ENCODE measurements around the gene ZBTB17. TPM values are rescaled to one million over a fixed set of nuclear protein-coding genes. Genes with fewer than 3 reads are reported as not detected.
A peak's percentile ranks its signal among the peaks of the same experiment; 100 is the strongest.

ZBTB17 gene
- total RNA-seq, 1 donor from 2014 or later = 19.5 TPM

DNA sequence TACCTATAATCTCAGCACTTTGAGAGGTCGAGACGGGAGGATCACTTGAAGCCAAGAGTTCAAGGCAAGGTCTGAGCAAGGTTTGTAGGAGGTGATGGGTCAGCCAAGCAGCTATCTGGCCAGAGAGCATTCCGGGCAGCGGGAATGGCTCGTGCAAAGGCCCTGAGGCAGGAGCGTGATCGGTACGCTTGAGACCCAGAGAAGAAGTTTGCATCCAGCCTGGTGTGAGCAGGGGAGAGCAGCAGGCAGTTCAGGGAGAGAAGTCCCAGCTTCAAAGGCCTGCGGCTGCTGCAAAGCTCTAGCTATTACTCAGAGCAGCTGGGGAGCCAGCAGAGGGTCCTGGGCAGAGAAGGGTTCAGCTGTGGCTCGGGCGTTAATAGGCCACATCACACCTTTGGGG, 23.0 kb upstream of the ZBTB17 start:
- no peak for TF ChIP-seq EZH2 (IDR thresholded peaks at IDR 0.05)
- no peak for TF ChIP-seq EZH2phosphoT487 (IDR thresholded peaks at IDR 0.05)
- TF ChIP-seq, protein P1, sequence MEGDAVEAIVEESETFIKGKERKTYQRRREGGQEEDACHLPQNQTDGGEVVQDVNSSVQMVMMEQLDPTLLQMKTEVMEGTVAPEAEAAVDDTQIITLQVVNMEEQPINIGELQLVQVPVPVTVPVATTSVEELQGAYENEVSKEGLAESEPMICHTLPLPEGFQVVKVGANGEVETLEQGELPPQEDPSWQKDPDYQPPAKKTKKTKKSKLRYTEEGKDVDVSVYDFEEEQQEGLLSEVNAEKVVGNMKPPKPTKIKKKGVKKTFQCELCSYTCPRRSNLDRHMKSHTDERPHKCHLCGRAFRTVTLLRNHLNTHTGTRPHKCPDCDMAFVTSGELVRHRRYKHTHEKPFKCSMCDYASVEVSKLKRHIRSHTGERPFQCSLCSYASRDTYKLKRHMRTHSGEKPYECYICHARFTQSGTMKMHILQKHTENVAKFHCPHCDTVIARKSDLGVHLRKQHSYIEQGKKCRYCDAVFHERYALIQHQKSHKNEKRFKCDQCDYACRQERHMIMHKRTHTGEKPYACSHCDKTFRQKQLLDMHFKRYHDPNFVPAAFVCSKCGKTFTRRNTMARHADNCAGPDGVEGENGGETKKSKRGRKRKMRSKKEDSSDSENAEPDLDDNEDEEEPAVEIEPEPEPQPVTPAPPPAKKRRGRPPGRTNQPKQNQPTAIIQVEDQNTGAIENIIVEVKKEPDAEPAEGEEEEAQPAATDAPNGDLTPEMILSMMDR (IDR thresholded peaks at IDR 0.05) = no peak
- no peaks in the 10 kb centered on the region for H3K9me3 Mint-ChIP-seq
- peaks cover 57% of the 10 kb centered on the region for H3K27me3 ChIP-seq

DNA sequence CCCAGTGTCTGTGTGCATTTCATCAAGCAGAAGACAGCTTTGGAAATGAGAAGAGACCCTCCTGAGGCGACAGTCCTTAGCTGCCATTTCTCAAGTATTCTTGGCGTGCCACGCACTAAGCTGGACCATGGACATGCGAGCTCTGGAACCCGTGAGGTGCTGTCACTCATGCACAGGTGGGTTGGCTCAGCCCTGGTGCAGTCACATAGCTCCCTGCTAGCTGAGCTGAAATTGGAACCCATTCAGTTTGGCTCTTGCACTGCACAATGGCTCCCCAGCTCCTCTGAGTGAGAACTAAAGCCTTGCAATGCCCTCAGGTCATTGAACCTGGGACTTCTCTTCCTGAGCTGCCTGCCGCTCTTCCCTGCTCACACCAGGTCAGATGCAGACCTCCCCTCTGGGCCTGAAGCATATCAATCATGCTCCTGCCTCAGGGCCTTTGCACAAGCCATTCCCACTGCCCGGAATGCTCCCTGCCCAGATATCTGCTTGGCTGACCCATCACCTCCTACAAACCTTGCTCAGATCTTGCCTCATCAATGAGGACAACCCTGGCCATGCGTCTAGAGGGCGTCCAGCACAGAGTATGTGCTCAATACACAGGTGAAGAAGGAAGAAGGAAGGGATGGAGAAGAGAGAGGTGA, 21.9 kb upstream of the ZBTB17 start:
- Histone ChIP-seq H3F3A (ENCODE audit: low read depth) (no peaks in the 10 kb centered on the region), H3K36me3 (no peaks in the 10 kb centered on the region), H3K4me3 (no peak overlapping the region), H3K4me1 (no peaks in the 10 kb centered on the region), H3K4me2 (no peak overlapping the region), H2AFZ (replicated peaks) (no peak overlapping the region), H3K27ac (no peak overlapping the region), H3K79me2 (ENCODE audit: low read depth) (no peaks in the 10 kb centered on the region), H3K9ac (no peak overlapping the region), H3K27me3 (peaks cover 46% of the 10 kb centered on the region), H4K20me1 (ENCODE audit: low read depth) (no peaks in the 10 kb centered on the region), H3K9me3 (ENCODE audit: low read depth) (no peaks in the 10 kb centered on the region)
- no peak overlapping the region for H3K4me3 Mint-ChIP-seq
- H3K27ac Mint-ChIP-seq = peak overlapping the region; percentile 63
- DNase-seq (ENCODE audit: low spot score) = no peak
- H3K36me3 Mint-ChIP-seq = no peaks in the 10 kb centered on the region
- H3K27me3 Mint-ChIP-seq (ENCODE audit: insufficient read depth, low read depth) = peaks cover 18% of the 10 kb centered on the region
- TF ChIP-seq EZH2phosphoT487 (IDR thresholded peaks at IDR 0.05) = no peak
- no peak for TF ChIP-seq EZH2 (IDR thresholded peaks at IDR 0.05)
- TF ChIP-seq, protein P1 (IDR thresholded peaks at IDR 0.05) = no peak
- no peaks in the 10 kb centered on the region for H3K4me1 Mint-ChIP-seq
- no peaks in the 10 kb centered on the region for H3K9me3 Mint-ChIP-seq

More for the DNA sequence above, 23.0 kb upstream of the ZBTB17 start:
- Histone ChIP-seq H3K36me3 (no peaks in the 10 kb centered on the region), H2AFZ (replicated peaks) (no peak overlapping the region), H3K4me2 (no peak overlapping the region), H3K4me1 (peaks cover 4% of the 10 kb centered on the region), H3K9ac (no peak overlapping the region), H3K4me3 (no peak overlapping the region), H3K27ac (no peak overlapping the region), H3K9me3 (ENCODE audit: low read depth) (no peaks in the 10 kb centered on the region), H4K20me1 (ENCODE audit: low read depth) (no peaks in the 10 kb centered on the region), H3K79me2 (ENCODE audit: low read depth) (no peaks in the 10 kb centered on the region), H3F3A (ENCODE audit: low read depth) (peaks cover 6% of the 10 kb centered on the region)
- DNase-seq (ENCODE audit: low spot score) = no peak
- Mint-ChIP-seq H3K27ac (no peak overlapping the region), H3K4me1 (peaks cover 3% of the 10 kb centered on the region), H3K4me3 (peak overlapping the region; percentile 33), H3K27me3 (ENCODE audit: insufficient read depth, low read depth) (peaks cover 19% of the 10 kb centered on the region), H3K36me3 (no peaks in the 10 kb centered on the region)

- no peaks in the 10 kb centered on the region for H3K4me1 ChIP-seq
- H3F3A ChIP-seq (ENCODE audit: low read depth) = no peaks in the 10 kb centered on the region
- no peak overlapping the region for H3K9ac ChIP-seq
- no peaks in the 10 kb centered on the region for H3K79me2 ChIP-seq (ENCODE audit: low read depth)
- no peak overlapping the region for H2AFZ ChIP-seq (replicated peaks)
- no peaks in the 10 kb centered on the region for H3K36me3 ChIP-seq
- no peaks in the 10 kb centered on the region for H3K9me3 ChIP-seq (ENCODE audit: low read depth)
- no peak overlapping the region for H3K27ac ChIP-seq
- no peak overlapping the region for H3K4me3 ChIP-seq
- TF ChIP-seq EZH2phosphoT487 (IDR thresholded peaks at IDR 0.05) (no peak), EZH2 (IDR thresholded peaks at IDR 0.05) (no peak)
- TF ChIP-seq, protein P1 (IDR thresholded peaks at IDR 0.05) = no peak
- Mint-ChIP-seq H3K36me3 (no peaks in the 10 kb centered on the region), H3K4me3 (no peak overlapping the region), H3K27me3 (ENCODE audit: insufficient read depth, low read depth) (peaks cover 18% of the 10 kb centered on the region), H3K9me3 (no peaks in the 10 kb centered on the region), H3K27ac (peak overlapping the region; percentile 63), H3K4me1 (no peaks in the 10 kb centered on the region)
- no peak overlapping the region for H3K4me2 ChIP-seq
- DNase-seq (ENCODE audit: low spot score) = no peak
- no peaks in the 10 kb centered on the region for H4K20me1 ChIP-seq (ENCODE audit: low read depth)
- peaks cover 39% of the 10 kb centered on the region for H3K27me3 ChIP-seq
These were observed 21.2 kb upstream of the ZBTB17 start for GRCh38 chr1:15997076-15997585.

Measured in neural progenitor cell (in vitro differentiated cells).